ENCODE results near the gene TLR8. TPM values are rescaled to one million over a fixed set of nuclear protein-coding genes. Genes with fewer than 3 reads are reported as not detected.

TLR8 gene
- total RNA-seq, 1 experiment from 2014 or later: not detected

Other genes with a start within 250 kb of the TLR8 start
- 28.4 TPM for gene PRPS2, start 115.2 kb upstream of the TLR8 start, total RNA-seq (2021; ENCODE audit: unreplicated experiment)
- gene TLR7, start 39.5 kb upstream of the TLR8 start, total RNA-seq (2021; ENCODE audit: unreplicated experiment): not detected
- 2,928 TPM for gene TMSB4X, start 68.5 kb downstream of the TLR8 start, total RNA-seq (2021; ENCODE audit: unreplicated experiment)
- gene FAM9C, start 138.0 kb downstream of the TLR8 start, total RNA-seq (2021; ENCODE audit: unreplicated experiment): not detected

Measured in Panc1 (cell line).